GM21825 (cell line): ENCODE measurements around the gene CHST12.

Experiments
- ATAC-seq: cut with Tn5 transposase; IDR thresholded peaks from one replicate; pipeline ENCODE4 v1.9.1; 2021; ENCODE audit warnings: mild to moderate bottlenecking, moderate library complexity; ENCODE audit not compliant: unreplicated experiment

Gene CHST12

DNA sequence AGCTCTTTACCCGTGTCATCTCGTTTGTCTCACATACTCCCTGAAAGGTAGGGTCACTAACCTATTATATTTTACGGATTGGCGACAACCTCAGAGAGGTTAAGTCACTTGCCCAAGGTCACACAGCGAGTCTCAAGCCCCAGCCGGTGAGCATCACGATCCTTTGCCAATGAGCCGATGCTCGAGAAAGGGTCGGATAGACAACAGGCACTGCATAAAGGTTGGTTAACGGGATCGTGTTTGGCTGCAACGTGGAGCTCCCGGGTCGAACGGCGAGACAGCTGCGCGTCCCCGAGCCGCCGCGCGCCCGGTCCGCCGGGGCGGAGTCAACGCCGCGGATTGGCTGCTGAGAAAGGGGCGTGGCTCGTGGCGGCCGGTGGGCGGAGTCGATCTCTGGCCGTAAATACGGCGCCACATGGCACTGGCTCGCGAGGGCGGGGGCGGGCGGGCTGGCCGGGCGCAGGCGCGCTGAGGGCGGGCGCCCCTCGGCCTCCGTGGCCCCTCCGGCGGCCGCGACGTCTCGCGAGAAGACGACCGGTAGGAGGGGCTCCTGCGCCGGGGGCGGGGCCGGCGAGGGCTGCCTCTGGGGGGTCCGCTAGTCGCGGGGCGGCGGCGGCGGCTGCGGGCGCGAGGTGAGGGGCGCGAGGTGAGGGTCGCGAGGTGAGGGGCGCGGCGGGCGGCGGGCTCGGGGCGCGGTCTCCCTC, at the start of gene CHST12:
Gene CHST12 (plus strand): TSS at position 598 of the 704 bp plus-strand sequence. CDS start 29,029 bp downstream, outside the sequence.
- ATAC-seq = peak; percentile 40

DNA sequence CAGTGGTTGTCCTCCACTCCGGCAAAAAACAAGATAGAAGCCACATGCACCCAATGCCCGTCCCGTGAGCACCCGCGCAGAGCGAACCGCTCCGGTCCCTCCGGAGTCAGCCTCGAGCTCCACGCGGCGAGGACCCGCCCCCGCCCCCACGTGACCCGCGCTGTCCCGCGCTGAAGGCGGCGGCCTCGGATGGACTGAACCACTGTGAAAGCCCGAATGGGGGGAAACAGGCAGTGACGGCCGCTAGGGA, 49.5 kb upstream of the CHST12 start:
- ATAC-seq = peak; percentile 49

- ATAC-seq = peak; percentile 76
Measured at GRCh38 chr7:2354186-2354938, 49.0 kb upstream of the CHST12 start, which contains the start of gene EIF3B. TSS of gene EIF3B (plus strand) at chr7:2354827. CDS start at chr7:2354922, 95 bp downstream.

DNA sequence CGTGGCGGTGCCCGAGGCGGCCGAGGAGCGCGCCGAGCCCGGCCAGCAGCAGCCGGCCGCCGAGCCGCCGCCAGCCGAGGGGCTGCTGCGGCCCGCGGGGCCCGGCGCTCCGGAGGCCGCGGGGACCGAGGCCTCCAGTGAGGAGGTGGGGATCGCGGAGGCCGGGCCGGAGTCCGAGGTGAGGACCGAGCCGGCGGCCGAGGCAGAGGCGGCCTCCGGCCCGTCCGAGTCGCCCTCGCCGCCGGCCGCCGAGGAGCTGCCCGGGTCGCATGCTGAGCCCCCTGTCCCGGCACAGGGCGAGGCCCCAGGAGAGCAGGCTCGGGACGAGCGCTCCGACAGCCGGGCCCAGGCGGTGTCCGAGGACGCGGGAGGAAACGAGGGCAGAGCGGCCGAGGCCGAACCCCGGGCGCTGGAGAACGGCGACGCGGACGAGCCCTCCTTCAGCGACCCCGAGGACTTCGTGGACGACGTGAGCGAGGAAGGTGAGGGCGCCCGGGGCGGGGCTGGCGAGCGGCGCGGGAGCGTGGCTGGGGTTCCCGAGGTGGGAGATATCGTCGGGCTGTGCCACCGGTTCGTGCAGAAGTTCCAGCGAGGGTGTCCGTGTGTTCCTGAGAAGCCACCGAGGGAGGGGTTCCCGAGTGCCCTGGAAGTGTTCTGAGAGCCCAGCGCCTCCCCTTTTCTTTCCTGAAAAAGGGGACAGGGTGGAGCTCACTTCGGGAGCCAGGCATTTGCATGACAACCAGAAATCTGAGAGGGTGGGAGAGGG, 48.3 kb upstream of the CHST12 start:
- no peak for ATAC-seq

DNA sequence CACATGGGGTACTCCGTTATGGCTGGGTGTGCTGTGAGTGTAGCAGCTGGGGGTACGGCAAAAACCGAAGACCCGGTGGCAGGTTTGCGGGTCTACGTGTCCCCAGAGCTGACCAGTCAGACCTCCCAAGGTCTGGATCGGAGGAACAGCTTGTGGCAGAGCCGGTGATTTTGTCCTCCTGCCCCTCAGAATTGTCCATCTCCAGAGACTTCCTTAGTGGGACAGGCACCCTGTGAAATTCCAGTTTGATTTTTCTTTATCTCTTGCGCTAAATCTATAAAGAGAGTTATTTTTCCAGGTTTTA, 47.8 kb upstream of the CHST12 start:
- no peak for ATAC-seq

DNA sequence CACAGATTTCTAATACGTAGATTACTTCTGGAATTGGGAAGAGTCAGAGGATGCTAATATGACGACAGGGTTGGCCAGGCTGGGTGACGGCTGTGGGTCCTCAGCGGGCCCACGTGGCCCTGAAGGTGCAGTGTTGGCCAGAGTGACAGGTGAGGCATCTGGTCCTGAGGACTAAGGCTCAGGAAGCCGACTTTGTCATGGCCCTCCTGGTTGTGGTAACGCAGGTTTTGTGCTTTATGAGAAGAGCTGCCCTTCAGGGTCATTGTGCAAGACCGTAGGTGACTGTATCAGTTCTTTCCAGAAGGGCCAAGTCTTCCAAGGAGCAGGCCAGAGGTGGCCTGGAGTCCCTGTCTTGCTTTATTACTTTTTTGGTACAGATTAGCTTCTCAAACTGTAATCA, 46.2 kb upstream of the CHST12 start:
- ATAC-seq = no peak

DNA sequence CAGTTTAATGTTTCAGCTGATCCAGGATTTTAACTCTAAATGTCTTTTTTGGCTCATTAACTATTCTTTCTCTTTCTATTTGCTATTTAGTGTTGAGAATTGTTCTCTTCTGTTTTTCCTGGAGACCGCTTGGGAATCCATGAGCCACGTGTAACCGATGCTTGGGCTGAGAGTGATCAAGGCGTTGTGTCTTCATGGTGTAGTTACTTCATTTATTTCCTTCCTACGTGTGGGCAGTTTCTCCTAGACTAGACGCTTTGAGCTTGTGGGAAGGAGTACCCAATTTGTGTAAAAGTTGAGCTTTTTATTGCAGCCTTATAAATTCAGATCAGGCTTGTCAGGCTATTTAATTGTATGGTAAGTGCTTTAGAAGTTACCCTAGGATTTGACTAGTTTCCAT, 45.8 kb upstream of the CHST12 start:
- ATAC-seq = no peak

- ATAC-seq = no peak
Measured at GRCh38 chr7:2358968-2359527, 44.4 kb upstream of the CHST12 start.

- no peak for ATAC-seq
Measured at GRCh38 chr7:2359610-2360009, 43.8 kb upstream of the CHST12 start.

DNA sequence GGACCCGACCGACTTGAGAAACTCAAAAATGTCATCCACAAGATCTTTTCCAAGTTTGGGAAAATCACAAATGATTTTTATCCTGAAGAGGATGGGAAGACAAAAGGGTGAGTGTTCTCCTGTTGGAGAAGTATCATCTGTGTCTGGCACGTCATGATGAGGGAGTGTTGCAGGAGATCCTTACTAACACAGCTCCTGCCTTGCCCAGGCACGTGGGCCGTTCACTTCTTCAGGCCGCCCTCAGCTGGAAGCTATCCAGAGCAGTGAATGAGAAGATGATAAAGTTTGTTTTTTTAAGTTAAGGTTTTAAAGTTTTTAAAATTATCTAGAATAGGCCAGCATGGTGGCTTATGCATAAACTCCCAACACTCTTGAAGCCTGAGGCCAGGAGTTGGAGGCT, 42.6 kb upstream of the CHST12 start:
- no peak for ATAC-seq

DNA sequence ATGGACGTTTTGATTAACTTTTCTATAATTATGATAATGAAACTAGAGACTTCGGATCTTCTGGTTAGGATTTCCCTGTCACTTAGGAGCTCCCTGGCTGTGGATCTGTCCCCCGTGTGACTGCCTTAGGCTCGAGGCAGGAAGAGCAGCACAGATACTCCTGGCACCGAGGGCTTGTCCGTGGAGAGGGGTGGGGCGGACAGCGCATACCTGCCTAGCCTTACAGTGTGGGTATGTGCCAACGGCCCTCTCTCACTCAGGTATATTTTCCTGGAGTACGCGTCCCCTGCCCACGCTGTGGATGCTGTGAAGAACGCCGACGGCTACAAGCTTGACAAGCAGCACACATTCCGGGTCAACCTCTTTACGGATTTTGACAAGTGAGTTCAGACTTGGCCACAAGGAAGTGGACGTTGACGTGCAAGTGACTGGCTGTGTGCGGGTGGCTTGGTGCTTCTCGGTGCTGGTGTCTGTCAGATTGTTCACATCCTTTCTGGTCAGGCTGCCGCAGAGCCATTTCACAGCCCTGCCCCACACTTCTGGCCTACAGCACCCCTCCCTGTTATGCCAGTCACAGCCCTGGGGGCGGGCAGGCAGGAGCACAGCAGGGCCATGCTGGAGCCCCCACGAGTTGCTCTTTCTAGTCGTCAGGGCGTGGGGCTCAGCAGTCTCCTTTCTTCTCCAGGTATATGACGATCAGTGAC, 40.9 kb upstream of the CHST12 start:
- ATAC-seq = no peak

DNA sequence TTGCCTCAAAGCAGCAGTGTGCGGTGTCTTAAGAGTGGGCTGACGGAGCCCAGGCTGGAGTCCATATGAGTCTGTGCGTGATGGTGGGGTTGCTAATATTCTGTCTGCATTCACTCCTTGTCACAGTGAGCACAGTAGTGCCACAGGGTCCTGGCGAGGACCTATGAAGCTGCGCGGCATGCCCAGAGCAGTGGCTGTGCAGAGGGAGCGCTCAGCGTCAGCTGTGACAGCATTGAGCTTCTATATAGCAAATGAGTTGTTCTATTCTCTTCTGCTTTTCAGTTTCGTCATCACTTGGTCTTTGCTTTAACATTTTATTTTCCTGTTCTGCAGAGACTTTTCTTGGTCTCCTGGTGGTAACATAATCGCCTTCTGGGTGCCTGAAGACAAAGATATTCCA, 34.3 kb upstream of the CHST12 start:
- no peak for ATAC-seq

DNA sequence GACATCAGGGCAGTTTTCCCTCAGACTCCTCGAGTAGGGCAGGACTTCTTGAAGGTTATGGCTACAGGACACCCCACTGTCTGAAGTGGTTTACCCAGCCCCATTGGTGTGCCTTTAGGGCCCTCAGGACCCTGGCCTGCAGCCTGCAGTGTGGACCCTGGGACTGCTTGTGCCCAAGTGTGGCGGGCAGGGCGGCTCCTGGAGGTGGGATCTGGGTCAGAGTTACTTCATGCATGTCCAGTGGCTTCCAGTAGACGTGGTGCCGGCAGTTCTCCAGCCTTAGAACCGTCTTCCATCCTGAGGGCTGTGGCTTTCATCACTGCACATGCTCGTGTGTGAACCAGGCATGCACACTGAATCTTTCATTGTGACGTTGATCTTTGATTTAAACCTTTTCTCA, 32.1 kb upstream of the CHST12 start:
- no peak for ATAC-seq

DNA sequence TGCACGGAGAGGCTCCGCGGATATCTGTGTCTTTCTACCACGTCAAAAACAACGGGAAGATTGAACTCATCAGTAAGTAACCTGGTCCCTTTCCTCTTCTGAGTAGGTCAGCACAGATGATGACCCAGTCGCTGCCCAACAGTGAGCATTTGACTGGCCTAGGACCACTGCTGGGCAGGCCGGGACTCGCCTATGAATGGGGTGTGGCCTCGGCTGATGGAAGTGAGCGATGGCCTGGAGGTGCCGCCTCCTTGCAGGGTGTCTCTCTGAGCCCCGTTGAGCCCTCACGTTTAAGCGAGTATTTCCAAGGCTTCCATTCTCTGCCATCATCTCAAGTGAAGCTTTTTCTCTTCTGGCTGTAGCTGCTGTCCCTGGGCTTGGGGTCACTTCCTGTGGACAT, 30.7 kb upstream of the CHST12 start:
- ATAC-seq = no peak

DNA sequence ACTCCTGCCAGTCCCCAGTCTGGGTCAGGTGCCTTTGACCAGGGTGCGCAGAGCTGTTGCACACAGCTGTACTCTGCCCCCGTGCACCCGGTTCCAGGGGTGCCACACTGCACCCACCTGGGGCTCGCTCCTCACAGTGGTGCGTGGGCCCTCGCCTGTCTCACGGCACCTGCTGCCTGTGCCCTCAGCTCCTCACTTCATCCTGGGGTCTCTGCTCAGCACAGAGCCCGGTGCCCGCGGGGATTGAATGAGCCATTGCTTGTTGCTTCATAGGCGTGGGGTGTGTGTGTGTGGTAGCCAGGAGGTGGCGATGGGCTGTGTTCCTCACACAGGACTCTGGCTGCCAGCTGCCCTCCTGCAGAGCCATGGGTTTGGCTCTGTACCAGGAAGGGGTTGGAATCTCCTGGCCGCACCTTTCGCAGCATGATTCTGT, 30.3 kb upstream of the CHST12 start:
- ATAC-seq = no peak

- no peak for ATAC-seq
Measured at GRCh38 chr7:2373646-2374045, 29.8 kb upstream of the CHST12 start.

GRCh38 chr7:2374401-2374800, 29.0 kb upstream of the CHST12 start:
- ATAC-seq = no peak

DNA sequence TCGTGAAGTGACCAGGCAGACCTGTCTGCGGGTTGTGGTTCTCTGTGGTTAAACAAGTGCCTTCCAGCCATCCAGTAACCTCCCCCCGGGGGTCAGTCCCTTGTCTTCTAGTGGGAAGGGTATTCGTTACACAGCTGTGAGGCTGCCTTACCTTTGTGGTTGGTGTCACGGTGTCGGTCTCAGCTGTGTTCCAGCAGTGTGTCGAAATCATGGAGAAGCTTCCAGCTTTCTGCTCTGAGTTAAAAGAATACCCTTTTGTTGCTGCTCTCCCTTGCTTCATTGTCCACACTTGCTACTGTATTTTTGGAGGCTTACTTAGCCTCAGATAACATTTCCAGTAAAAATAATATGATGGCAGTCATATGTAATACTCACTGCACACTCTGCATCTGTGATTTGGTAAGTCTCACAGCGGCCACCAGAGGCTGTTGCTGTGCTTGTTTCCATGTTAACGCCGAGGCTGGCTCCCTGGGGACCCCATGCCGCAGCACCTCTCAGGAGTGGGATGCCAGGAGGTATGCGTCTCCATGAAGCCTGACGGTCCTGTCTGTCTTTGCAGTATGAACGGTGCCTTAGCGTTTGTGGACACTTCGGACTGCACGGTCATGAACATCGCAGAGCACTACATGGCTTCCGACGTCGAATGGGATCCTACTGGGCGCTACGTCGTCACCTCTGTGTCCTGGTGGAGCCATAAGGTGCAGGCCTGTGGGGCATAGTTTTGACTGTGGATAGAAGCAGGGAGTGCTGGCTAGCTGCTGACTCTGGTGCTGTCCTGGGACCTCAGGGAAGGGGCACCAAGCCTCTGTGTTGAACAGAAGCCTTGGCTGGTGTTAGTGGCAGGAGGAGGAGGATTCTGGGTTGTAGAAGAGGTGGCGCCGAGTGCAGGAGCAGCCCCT, 28.3 kb upstream of the CHST12 start:
- no peak for ATAC-seq

DNA sequence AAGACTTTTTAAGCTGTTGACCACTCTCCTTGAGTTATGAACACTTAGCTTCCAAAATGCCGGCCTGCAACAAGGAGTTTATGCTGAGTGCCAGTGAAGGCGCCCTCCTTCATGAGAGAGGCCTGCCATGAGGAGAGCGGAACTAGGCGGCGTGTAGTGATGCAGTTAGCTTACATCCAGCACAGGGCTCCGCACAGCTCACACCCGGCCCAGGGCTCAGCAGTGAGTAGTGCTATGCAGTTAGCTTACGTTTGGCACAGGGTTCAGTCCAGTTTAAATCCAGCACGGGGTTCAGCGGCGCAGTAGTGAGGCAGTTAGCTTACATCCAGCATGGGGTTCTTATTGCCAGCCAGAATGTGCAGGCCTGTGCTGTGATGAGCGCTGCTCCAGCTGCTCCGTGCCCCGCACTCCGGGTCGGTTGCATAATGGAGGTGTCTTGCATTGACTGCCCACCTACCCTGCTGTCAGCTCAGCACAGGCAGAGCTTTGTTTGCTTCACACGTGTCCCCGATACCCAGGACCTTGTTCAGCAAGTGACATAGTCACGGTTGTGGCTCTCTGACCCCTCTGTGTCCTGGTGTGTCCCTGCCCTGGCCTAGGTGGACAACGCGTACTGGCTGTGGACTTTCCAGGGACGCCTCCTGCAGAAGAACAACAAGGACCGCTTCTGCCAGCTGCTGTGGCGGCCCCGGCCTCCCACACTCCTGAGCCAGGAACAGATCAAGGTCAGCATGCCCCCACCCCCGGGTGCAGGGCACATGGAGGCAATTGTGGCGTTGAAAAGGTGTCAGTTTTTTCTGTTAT, 26.9 kb upstream of the CHST12 start:
- ATAC-seq = no peak
